HepG2 (cell line): Measurements from ENCODE around the gene DPH1. TPM values are rescaled to one million over a fixed set of nuclear protein-coding genes. Genes with fewer than 3 reads are reported as not detected.
A peak's percentile ranks its signal among the peaks of the same experiment; 100 is the strongest.

Source experiments
- ATAC-seq: fragments of 200-7000 bp; cut with Tn5 transposase; 3 replicates; pipeline ENCODE4 v1.9.1; 2020; ENCODE audit warnings: mild to moderate bottlenecking, moderate library complexity
- BruUV-seq: library from RNA; stranded (reverse); fragments of 400-500 nt; replicated peaks from 2 replicates; lab custom pipeline; 2021; lab: Mats Ljungman, UMichigan
- CTCF ChIA-PET: fragments of 300-600 bp; formaldehyde crosslinking; extraction: SDS; loops from one replicate; lab custom pipeline; 2021; ENCODE audit warnings: low total read pairs, inconsistent platforms, low intra/inter-chr PET ratio; lab: Yijun Ruan, JAX
- POLR2A ChIA-PET: fragments of 350-600 bp; sonication (Branson Sonifier 250); formaldehyde crosslinking; loops from one replicate; lab custom pipeline; 2020; ENCODE audit warnings: antibody characterized with exemption, inconsistent platforms; lab: Yijun Ruan, JAX
- DNase-seq: peaks from one replicate; pipeline ENCODE4 v3.0.0-alpha.2; 2015; ENCODE audit warnings: low spot score
- FAIRE-seq: peaks from 3 replicates; lab custom pipeline; 2011; peaks lifted over from hg19 to GRCh38; lab: Jason Lieb, UNC
- H2AFZ ChIP-seq: one replicate; pipeline ENCODE4 v1.6.1; 2011; ENCODE audit warnings: low read length, inconsistent platforms
- H3K27ac ChIP-seq: fragments of 300-600 bp; 3 replicates; pipeline ENCODE4 v1.8.0; 2011; ENCODE audit warnings: mixed run types, mild to moderate bottlenecking, mixed read lengths, low read length, inconsistent platforms; ENCODE audit not compliant: insufficient read depth; ENCODE audit errors: extremely low read length
- H3K27me3 ChIP-seq, 2 experiments: fragments of 200-600 bp in 1 of 2; 2 replicates in 1 of 2; 3 replicates in 1 of 2; pipeline versions ENCODE4 v1.6.0 to v1.8.0; 2011; ENCODE audit warnings: low read length in 2 of 2, mild to moderate bottlenecking in 2 of 2, moderate library complexity in 2 of 2, inconsistent platforms in 1 of 2; ENCODE audit not compliant: insufficient read depth in 2 of 2, control insufficient read depth in 1 of 2
- H3K36me3 ChIP-seq, 2 experiments: fragments of 200-600 bp in 1 of 2; replicated peaks in 1 of 2; 2 replicates in 1 of 2; 3 replicates in 1 of 2; pipeline versions ENCODE4 v1.5.1 to v1.8.0; 2011; ENCODE audit warnings: low read length in 2 of 2, inconsistent platforms in 1 of 2; ENCODE audit not compliant: insufficient read depth in 2 of 2, control insufficient read depth in 1 of 2
- H3K4me1 ChIP-seq: 2 replicates; pipeline ENCODE4 v1.5.1; 2012; ENCODE audit warnings: low read length, inconsistent platforms; ENCODE audit not compliant: insufficient read depth
- H3K4me2 ChIP-seq: 2 replicates; pipeline ENCODE4 v1.6.0; 2011; ENCODE audit warnings: low read depth, low read length, inconsistent platforms
- H3K4me3 ChIP-seq, 3 experiments: fragments of 200-600 bp in 1 of 3; sonication (generic), shearing (Covaris generic) in 1 of 3; replicated peaks in 1 of 3; 2 replicates each; pipeline ENCODE4 v1.5.1; 2011 to 2016; ENCODE audit warnings: low read length in 3 of 3, inconsistent platforms in 2 of 3, low read depth in 2 of 3, mild to moderate bottlenecking in 2 of 3, control low read depth in 1 of 3, mixed read lengths in 1 of 3; ENCODE audit not compliant: insufficient read depth in 1 of 3
- H3K79me2 ChIP-seq: one replicate; pipeline ENCODE4 v1.6.1; 2011; ENCODE audit warnings: low read length, inconsistent platforms; ENCODE audit not compliant: insufficient read depth
- H3K9ac ChIP-seq: 2 replicates; pipeline ENCODE4 v1.6.0; 2011; ENCODE audit warnings: mild to moderate bottlenecking, low read depth, low read length, inconsistent platforms; ENCODE audit not compliant: insufficient read depth
- H3K9me3 ChIP-seq: 2 replicates; pipeline ENCODE4 v1.5.1; 2012; ENCODE audit warnings: mild to moderate bottlenecking, low read length
- H4K20me1 ChIP-seq: 2 replicates; pipeline ENCODE4 v1.6.0; 2011; ENCODE audit warnings: inconsistent platforms, mild to moderate bottlenecking, low read length, moderate library complexity; ENCODE audit not compliant: insufficient read depth
- ERF ChIP-seq: IDR thresholded peaks from 2 replicates; pipeline ENCODE4 v1.6.1; 2018; ENCODE audit warnings: missing biosample characterization, missing genetic modification reagents
- GABPB1 ChIP-seq: IDR thresholded peaks from 2 replicates; pipeline ENCODE4 v1.6.1; 2016; ENCODE audit warnings: mild to moderate bottlenecking, missing genetic modification reagents, moderate library complexity, missing compliant biosample characterization
- GTF3A ChIP-seq: sonication (generic); formaldehyde crosslinking; conservative IDR thresholded peaks from 2 replicates; pipeline ENCODE4 v1.4.0; 2020; ENCODE audit warnings: mild to moderate bottlenecking, missing genetic modification reagents
- HMGXB4 ChIP-seq, 2 experiments: sonication (generic) in 1 of 2; formaldehyde crosslinking in 1 of 2; IDR thresholded peaks; 2 replicates each; pipeline versions ENCODE4 v1.4.0 to v1.6.1; 2018 to 2020; ENCODE audit warnings: missing genetic modification reagents in 2 of 2, borderline replicate concordance in 1 of 2, low read depth in 1 of 2, mild to moderate bottlenecking in 1 of 2, missing biosample characterization in 1 of 2
- NAIF1 ChIP-seq: sonication (generic); formaldehyde crosslinking; IDR thresholded peaks from 2 replicates; pipeline ENCODE4 v1.5.0; 2020; ENCODE audit warnings: mild to moderate bottlenecking, missing genetic modification reagents, borderline replicate concordance
- PATZ1 ChIP-seq: sonication (generic); formaldehyde crosslinking; IDR thresholded peaks from 2 replicates; pipeline ENCODE4 v1.4.0; 2020; ENCODE audit warnings: missing genetic modification reagents
- STAG1 ChIP-seq: sonication (generic); formaldehyde crosslinking; IDR thresholded peaks from 2 replicates; pipeline ENCODE4 v1.4.0; 2020; ENCODE audit warnings: missing genetic modification reagents
- SYNCRIP ChIP-seq: fragments of 200-400 bp; formaldehyde crosslinking; IDR thresholded peaks from 2 replicates; pipeline ENCODE4 v1.6.1; 2018; ENCODE audit warnings: mild to moderate bottlenecking, low read depth, low read length; ENCODE audit not compliant: insufficient read depth
- TARDBP ChIP-seq: sonication (generic); formaldehyde crosslinking; IDR thresholded peaks from 2 replicates; pipeline ENCODE4 v1.8.0; 2022; ENCODE audit warnings: mild to moderate bottlenecking, missing genetic modification reagents
- ZFP41 ChIP-seq: sonication (generic); formaldehyde crosslinking; IDR thresholded peaks from 2 replicates; pipeline ENCODE4 v1.4.0; 2020; ENCODE audit warnings: mild to moderate bottlenecking, missing genetic modification reagents, borderline replicate concordance
- ZNF207 ChIP-seq: fragments of 450-650 bp; IDR thresholded peaks from 2 replicates; pipeline ENCODE4 v1.6.1; 2016; ENCODE audit warnings: antibody characterized with exemption, borderline replicate concordance
- ZNF235 ChIP-seq: sonication (generic); formaldehyde crosslinking; IDR thresholded peaks from 2 replicates; pipeline ENCODE4 v1.8.1; 2023; ENCODE audit warnings: mild to moderate bottlenecking, missing genetic modification reagents, borderline replicate concordance
- ZNF317 ChIP-seq: sonication (generic); formaldehyde crosslinking; IDR thresholded peaks from 2 replicates; pipeline ENCODE4 v1.5.0; 2020; ENCODE audit warnings: mild to moderate bottlenecking, missing genetic modification reagents
- ZNF510 ChIP-seq: sonication (generic); formaldehyde crosslinking; IDR thresholded peaks from 2 replicates; pipeline ENCODE4 v1.4.0; 2020; ENCODE audit warnings: low read depth, mild to moderate bottlenecking, missing genetic modification reagents
- ZNF607 ChIP-seq: sonication (generic); formaldehyde crosslinking; IDR thresholded peaks from 2 replicates; pipeline ENCODE4 v1.5.1; 2020; ENCODE audit warnings: missing genetic modification reagents, mild to moderate bottlenecking, borderline replicate concordance
- ZNF761 ChIP-seq: sonication (generic); formaldehyde crosslinking; conservative IDR thresholded peaks from 2 replicates; pipeline ENCODE4 v1.4.0; 2020; ENCODE audit warnings: mild to moderate bottlenecking, missing genetic modification reagents
- WGBS: methylation state at CpG from one replicate; pipeline ENCODE4 v1.1.6; 2017; ENCODE audit warnings: low lambda C conversion rate; 5-methylcytosine and 5-hydroxymethylcytosine counted together
- in situ Hi-C: cut with HindIII; loops from 2 replicates; pipeline ENCODE4 v1.10.0; 2017; ENCODE audit warnings: low pct_unique_long_range_greater_than_20kb; ENCODE audit not compliant: extremely low pct_ligation_motif_present
- intact Hi-C: fragments of 100-400 bp; cut with micrococcal nuclease; formaldehyde crosslinking; loops from one replicate; pipeline ENCODE4 v1.10.0; 2022; ENCODE audit not compliant: unreplicated experiment
- polyA plus RNA-seq, 8 experiments: library from polyadenylated mRNA; depleted of rRNA in 3 of 8; stranded (reverse) in 7 of 8; unstranded in 1 of 8; fragments of >200 nt; fragmentation: Illumina TruSeq in 4 of 8; extraction: Trizol in 4 of 8; gene quantifications; 2 replicates each; pipeline versions ENCODE4 v1.2.1 to v1.2.3, GENCODE V29; 2011 to 2016; ENCODE audit warnings: low read depth in 4 of 8, missing spikeins in 1 of 8, mixed read lengths in 1 of 8; ENCODE audit not compliant: insufficient read depth in 1 of 8
- total RNA-seq, 5 experiments: library from RNA; depleted of rRNA; stranded (reverse); fragments of >200 nt; fragmentation: Illumina TruSeq; extraction: Trizol; gene quantifications; 2 replicates each; pipeline ENCODE4 v1.2.3, GENCODE V29; 2016; ENCODE audit warnings: low read depth in 1 of 5

DPH1 gene
- total and polyA plus RNA-seq, 2 of the 13 experiments (the other 11 are each of a cell fraction or from before 2014, with no cell fraction given): 25.3 to 42.8 TPM

- peak overlapping the region; percentile 66 for H3K27ac ChIP-seq
- WGBS: 26% methylated on average over 17 of the region's 17 CpGs
- CTCF ChIA-PET: interaction anchor here (1.9 kb wide), 1 partner anchor 134 kb away, joined by 8 read pairs; no protein-coding TSS in a partner anchor
- peak overlapping the region; percentile 85 for H3K9ac ChIP-seq
- no peak for DNase-seq
- POLR2A ChIA-PET: no interaction called here
- in situ Hi-C loops: loop anchor here (25.0 kb wide), 1 partner anchor 330 kb away; the partner anchor contains the start of genes TLCD2 and WDR81
- H4K20me1 ChIP-seq: no peaks in the 10 kb centered on the region
- no peaks in the 10 kb centered on the region for H3K9me3 ChIP-seq
- no TSS peak for BruUV-seq
- no peaks in the 10 kb centered on the region for H3K27me3 ChIP-seq
- peak overlapping the region; percentile 86 for H3K4me2 ChIP-seq
- peak overlapping the region; percentile 70 to 81 (median 72) for H3K4me3 ChIP-seq
- no peak for FAIRE-seq
- H3K79me2 ChIP-seq: no peaks in the 10 kb centered on the region
- ATAC-seq: peak; percentile 64
- intact Hi-C loops: no loop called here
- peaks cover 8% of the 10 kb centered on the region for H3K4me1 ChIP-seq
- peaks cover 4 to 15% of the 10 kb centered on the region in 2 experiments; a peak in 3 of 5 replicates for H3K36me3 ChIP-seq
- H2AFZ ChIP-seq: no peak overlapping the region
- TF ChIP-seq ZFP41 (no peak), GABPB1 (CRISPR knock-in tag) (no peak), ZNF761 (CRISPR knock-in tag) (no peak), ZNF317 (CRISPR knock-in tag) (no peak), ZNF607 (CRISPR knock-in tag) (0 out of 2 replicates have a peak, but pooled peaks have one; percentile 11), ZNF235 (CRISPR knock-in tag) (no peak), ZNF510 (0 out of 2 replicates have a peak, but pooled peaks have one; percentile 11), STAG1 (CRISPR knock-in tag) (peak; percentile 40), PATZ1 (no peak), SYNCRIP (no peak), GTF3A (CRISPR knock-in tag) (0 out of 2 replicates have a peak, but pooled peaks have one; percentile 10), TARDBP (0 out of 2 replicates have a peak, but pooled peaks have one; percentile 4), ERF (CRISPR knock-in tag) (0 out of 2 replicates have a peak, but pooled peaks have one; percentile 0), ZNF207 (0 out of 2 replicates have a peak, but pooled peaks have one; percentile 43), NAIF1 (CRISPR knock-in tag) (no peak), HMGXB4 (CRISPR knock-in tag; IDR thresholded peaks at IDR 0.05; ENCODE audit: borderline replicate concordance in 1 of 2, low read depth in 1 of 2) (peak in 1 of 2 experiments; percentile 17; a peak in 2 of 4 replicates)
These were observed 12.5 kb downstream of the DPH1 start for GRCh38 chr17:2042390-2042847.
